ENCODE measurements around the gene CYP11A1.

CYP11A1 gene

GRCh38 chr15:74367296-74367854 lies at the start of gene CYP11A1:
Gene CYP11A1 (minus strand): TSS chr15:74367646. CDS start chr15:74367585, 61 bp downstream.
- DNase-seq (ENCODE audit: low read depth, low spot score) = no peak

DNA sequence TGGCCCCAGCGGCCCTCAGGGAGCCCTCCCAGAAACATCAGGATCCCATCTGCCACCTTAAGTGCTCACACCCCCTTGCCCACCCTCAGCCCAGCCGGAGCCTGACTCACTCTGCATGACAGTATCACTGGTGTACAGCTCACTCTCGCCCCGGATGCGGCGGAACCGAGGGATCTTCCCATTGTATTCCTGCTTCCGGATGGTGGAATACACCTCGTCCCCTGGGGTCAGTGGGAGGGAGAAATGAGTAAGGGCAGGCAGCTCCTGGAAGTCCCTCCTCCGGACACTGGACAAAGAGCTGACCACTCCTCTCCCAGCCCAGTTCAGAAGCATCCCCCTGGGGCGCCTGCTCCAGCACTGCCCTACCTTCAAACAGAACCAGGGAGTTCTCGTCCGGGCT lies 49.8 kb upstream of the CYP11A1 start:
- DNase-seq (ENCODE audit: low read depth, low spot score) = no peak

DNA sequence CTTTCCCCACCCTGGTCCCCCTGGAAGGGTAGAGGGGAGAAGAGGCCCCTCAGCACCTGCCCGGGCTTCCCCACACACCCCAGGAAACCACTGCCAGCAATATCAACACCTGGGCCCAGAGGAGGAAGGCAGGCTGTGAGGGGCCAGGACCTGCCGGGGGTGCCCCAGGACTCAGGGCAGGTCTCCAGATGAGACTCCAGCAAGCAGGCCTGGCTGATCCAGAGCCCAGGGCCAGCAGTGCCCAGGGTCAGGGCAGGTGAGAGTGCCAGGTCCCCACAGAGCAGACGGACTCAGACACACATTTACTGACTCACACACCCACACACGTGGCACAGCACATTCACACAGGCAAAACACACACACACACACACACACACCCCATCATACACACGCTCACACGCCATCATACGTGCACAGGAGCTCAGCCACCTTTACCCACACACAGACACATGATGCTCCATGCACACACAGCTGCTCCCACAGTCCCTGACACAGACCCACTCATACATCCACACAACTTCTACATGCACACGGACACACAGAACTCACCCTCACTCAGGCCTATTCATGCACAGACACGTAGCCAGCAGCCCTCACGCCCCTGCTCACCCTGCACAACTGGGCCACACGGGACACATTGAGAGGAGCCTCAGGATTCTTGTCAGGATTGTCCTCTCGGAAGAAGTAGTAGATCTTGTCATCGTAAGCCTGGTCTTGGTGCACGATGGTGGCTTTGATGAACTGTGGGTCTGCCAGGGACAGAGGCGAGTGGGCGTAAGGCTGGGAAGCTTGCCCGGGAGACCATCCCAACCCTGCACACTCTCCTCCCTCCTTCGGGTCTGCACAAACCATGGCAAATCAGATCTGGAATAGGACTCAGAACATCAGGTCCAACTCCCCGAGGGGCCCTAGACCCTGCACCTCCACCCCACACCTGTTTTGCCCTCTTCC lies 48.8 kb upstream of the CYP11A1 start:
- DNase-seq (ENCODE audit: low read depth, low spot score) = no peak

DNA sequence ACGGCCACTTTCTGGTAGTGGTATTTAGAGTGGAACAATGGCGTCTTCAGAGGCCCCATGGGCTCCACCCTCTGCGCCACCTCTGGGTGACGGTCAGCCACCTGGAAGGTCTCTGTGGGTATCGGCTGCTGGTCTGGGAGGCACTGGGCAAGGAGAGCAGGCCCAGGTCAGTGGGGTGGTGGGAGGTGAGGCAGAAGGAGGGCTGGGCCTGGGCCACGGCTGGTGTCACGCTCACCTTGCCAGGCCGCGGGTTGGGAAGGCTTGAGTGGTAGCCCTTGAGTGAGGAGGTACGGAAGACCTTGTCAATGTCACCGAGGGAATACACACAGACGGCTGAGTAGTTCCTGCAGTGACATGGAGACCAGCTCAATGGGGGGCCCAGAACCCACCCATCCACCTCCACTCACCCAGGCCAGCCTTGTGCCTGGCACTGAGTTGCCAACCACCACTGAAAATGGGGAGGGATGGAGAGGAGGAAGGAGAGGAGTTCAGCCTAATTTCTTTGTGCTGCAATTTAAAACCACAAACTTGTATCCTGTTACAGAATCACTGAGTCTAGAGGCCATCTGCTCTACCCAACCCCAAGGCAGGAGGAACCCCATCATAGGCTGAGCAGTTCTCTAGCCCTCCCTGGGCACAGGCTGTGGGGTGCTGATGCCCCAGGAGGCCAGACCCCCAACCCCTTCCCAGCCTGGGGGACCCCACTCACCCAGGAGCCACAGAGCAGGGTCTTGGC lies 47.3 kb upstream of the CYP11A1 start:
- DNase-seq (ENCODE audit: low read depth, low spot score) = no peak

DNA sequence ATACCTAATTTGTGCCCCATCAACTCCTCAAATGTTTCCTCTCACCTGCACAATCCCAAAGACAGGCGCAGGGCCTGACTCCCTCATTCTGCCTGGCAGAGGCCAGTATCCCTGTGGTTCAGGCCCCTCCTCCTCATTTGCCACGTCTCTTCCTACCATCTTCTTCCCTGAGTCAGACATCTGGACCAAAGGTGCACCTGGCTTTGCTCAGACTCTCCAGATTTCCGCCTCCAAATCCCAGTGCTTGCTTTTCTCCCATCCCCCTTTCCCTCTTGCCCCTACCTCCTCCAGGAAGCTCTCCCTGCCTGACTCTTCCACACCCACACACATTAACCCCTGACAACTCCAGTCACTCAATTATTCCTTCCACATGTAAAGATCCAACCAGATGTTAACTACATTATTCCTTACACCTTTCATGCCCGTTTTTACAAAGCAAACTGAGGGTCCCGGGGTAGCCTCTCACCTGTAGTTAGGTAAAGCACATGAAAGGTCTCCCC lies 46.7 kb upstream of the CYP11A1 start:
- DNase-seq (ENCODE audit: low read depth, low spot score) = no peak

GRCh38 chr15:74413350-74414080 lies 46.1 kb upstream of the CYP11A1 start:
- no peak for DNase-seq (ENCODE audit: low read depth, low spot score)

DNA sequence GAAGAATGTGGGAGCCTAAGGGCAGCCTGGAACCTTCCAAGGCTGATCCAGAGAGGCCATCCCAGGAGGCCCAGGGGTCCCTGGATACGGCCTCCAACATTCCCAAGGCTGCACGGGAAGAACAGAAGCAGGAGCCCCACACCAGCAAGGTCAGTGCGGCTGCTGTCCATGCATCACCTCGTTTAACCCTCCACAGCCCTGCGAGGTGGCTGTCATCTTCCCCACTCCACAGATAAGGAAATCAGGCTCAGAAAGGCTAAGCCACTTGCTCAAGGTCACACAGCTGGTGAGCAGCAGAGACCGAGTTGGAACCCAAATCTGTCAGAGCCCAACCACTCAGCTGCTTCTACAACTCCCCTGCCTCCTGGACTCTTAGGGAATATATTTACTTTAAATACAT lies 44.7 kb upstream of the CYP11A1 start:
- no peak for DNase-seq (ENCODE audit: low read depth, low spot score)

GRCh38 chr15:74411686-74412085 lies 44.2 kb upstream of the CYP11A1 start:
- no peak for DNase-seq (ENCODE audit: low read depth, low spot score)

DNA sequence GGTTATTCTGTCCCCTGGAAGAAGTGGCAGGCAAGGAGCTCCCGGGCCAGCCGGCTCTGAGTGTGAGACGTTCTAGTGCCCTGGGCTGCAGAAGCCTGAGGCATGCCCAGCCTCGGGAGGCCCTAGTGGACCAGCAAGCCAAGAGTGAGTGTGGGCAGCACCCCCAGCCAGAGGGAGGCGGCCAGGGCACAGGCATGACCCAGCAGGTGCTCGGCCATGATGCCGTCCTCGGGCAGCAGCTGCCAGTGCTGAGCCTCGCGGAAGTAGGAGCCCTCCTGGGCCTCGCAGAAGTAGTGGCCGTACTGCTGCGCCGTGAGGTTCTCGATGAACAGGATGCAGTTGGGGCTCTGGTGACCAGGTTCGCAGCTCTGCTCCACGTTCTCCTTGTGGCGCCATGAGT lies 43.1 kb upstream of the CYP11A1 start:
- DNase-seq (ENCODE audit: low read depth, low spot score) = no peak

GRCh38 chr15:74409225-74409624 lies 41.8 kb upstream of the CYP11A1 start:
- no peak for DNase-seq (ENCODE audit: low read depth, low spot score)

DNA sequence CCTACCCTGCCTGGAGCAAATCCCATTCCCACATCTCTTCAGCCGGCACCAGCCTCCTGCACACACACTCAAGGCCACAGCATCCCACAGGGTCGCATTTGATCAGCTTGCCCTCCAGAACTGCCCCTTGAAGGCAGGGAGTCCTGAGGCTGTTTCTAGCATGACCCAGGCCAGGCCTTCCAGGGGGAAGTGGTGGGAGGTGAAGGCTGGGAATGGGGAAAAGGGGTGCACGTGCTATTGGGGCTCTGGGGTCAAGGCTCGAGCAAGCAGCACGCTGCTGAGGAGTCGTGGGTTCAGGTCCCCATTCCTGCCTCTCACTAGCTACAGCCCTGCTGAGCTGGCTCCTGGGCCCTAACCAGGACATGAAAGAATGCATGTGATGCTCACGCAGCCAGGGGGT lies 41.4 kb upstream of the CYP11A1 start:
- DNase-seq (ENCODE audit: low read depth, low spot score) = no peak

- DNase-seq (ENCODE audit: low read depth, low spot score) = no peak
Observed at GRCh38 chr15:74408385-74408784, 40.9 kb upstream of the CYP11A1 start.

DNA sequence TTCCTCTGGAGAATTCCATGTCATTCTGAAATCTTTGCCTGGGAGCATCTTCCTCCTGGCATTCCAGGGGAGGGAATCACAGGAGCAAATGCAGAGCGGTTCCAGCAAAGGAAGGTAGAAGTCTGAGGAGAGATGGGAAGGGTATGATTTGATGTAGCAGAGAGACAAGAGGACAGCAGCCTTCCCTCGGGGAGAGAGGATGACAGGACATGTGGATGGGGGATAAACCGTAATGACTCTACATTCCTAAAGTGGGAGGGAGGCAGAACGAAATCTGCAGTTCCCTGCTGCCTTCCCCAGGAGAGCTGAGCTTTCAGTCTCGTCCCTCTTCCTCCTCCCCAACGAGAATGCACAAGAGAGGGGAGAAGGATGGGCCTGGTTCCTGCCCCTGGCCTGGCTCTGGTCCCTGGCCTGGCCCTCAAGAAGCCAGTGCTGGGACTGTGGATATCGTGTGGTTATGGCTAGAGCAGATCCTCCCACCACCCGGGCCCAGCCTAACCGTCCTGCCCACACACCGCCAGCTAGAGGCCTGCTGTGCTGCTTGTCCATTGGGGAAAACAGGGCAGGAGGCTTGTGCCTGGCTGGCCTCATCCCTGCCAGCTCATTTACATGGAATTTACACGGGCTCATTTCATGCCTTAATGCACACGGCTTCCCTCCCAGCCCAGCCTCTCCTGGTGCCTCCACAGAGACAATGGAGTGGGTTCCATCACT lies 39.7 kb upstream of the CYP11A1 start:
- no peak for DNase-seq (ENCODE audit: low read depth, low spot score)

- no peak for DNase-seq (ENCODE audit: low read depth, low spot score)
Observed at GRCh38 chr15:74406517-74406916, 39.1 kb upstream of the CYP11A1 start.

- no peak for DNase-seq (ENCODE audit: low read depth, low spot score)
Observed at GRCh38 chr15:74405823-74406222, 38.4 kb upstream of the CYP11A1 start.

- no peak for DNase-seq (ENCODE audit: low read depth, low spot score)
Observed at GRCh38 chr15:74403991-74404563, 36.6 kb upstream of the CYP11A1 start.

DNA sequence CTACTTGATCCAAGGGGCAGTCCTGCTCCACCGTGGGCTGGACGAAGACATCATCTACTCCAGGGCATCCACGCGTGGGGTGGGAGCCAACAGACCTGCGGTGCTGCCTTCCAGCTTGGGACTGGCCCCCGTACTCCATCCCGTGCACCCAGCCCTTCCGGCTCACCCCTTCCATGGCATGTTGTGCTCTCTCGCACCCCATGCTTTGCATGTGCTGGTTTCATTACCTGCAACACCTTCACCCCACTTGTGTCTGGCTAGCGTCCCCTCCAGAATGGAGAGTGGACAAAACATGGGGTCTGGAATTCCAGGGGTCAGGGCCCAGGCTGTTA lies 36.1 kb upstream of the CYP11A1 start:
- DNase-seq (ENCODE audit: low read depth, low spot score) = no peak

DNA sequence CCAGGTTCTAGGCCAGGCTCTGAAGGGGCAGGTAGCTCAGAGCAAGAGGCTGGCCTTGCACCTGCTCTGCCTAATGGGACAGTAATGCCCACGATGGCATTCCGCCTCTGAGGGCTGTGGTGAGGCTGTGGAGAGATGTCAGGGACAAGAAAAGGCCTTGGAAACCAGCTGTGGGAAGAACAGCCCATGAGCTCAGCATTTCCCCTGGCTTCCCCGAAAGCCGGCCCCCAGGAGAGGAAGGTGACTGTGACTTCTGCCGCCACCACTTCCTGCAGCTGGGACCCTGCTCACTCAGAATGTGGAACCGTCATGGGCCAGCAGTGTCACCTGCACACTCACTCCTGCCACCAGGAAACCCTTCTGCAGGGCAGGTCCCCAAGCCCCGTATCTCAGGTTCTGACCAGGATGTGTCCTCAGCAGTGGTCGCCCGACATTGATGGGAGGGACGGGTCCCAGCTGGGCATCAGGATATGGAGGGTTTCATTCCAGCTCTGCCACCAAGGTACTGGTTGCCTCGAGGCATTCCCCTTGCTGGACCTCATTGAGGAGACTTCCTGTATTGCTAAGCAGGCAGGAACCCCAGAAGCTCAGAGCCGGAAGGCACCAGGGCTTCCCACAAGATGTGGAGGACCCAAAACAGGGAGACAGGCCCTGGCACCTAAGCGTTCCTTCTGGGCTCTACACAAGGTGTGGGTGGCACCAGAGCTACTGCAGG lies 35.6 kb upstream of the CYP11A1 start:
- peak; percentile 66 for DNase-seq (ENCODE audit: low read depth, low spot score)

DNA sequence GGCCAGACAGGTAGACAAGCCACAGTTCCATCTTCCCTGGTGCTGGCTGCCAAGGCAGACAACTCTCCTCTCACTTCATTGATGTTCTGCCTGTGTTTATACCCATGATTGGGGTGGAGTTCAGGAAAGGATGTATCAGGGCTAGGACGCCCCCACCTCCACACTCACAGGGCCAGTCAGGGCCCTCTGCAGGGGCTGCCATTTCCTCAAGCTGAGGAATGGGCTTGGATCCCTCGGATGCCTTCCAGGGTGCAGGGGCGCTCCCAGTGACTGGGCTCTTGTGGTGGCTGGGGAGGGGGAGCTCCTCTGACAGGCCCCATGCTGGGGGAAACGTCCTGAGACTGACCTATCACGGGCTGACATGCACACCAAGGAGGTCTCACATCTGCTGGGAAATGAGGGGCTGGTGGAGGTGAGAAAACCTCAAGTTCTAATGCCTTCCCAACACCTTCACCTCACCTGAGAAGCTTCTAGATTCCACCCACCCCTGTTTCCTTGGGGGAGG lies 34.9 kb upstream of the CYP11A1 start:
- no peak for DNase-seq (ENCODE audit: low read depth, low spot score)

Measured in activated naive CD8-positive, alpha-beta T cell treated with anti-CD3 and anti-CD28 coated beads, Interleukin-2, amount 50 U/mL, for 16 hours (primary cell).